Stimulated activated CD8-positive, alpha-beta memory T cell treated with anti-CD3 and anti-CD28 coated beads, Interleukin-7, amount 100 ng/mL, for 48 hours (primary cell): ENCODE results near the gene PLEKHB1.

Experiments used
- DNase-seq, 2 donors: peaks; one replicate each; pipeline ENCODE4 v3.0.0-alpha.2; 2020; ENCODE audit warnings: low read depth in 1 of 2; ENCODE audit errors: extremely low read depth in 1 of 2

PLEKHB1 gene

DNA sequence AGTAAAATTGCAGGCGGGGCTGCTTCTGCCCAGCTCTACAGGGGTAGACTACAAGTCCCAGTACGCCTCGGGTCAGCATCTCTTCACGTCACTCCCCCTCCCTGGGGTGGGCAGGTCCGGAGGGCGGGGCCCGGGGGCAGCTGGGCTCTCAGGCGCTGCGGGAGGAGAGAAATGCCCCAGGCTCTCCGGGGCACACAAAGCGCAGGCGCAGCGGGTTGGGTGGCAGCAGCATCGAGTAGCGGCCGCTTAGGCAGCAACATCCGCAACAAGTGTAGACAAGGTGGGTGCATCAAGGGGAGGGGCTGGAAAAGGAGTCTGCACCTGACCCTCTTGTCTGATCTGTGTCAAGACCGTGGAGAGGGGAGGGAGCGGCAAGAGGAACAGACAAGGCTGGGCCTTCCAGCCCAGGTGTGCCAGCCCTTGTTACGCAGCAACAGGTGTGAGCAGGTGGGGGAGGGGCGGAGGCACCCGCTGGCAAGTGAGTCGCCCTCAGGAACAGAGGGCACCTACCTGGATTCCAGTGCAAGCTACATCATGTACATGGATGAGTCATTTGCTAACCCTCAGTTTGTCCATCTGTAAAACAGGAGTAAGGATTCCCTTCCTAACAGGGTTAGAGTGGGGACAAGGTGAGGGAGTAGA is 1.2 kb downstream of the PLEKHB1 start:
- peak; percentile 82 to 93 for DNase-seq

DNA sequence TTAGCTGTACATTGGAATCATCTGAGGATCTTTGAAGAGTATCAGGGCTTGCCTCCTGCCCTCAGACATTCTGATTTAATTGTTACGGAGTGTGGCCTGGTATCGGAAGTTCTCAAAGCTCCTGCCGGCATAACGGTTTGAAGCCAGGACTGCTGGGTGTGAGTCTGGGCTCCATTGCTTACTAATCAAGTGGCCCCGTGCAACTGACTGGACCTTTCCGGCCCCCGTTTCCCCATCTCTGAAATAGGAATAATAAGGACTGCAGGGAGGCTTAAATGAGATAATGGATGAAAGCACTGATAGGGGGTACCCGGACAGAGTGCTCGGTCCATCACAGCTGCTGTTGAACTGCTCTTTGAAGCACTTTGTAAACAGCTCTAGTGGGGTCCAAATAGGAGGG is 1.7 kb downstream of the PLEKHB1 start:
- DNase-seq: no peak

DNA sequence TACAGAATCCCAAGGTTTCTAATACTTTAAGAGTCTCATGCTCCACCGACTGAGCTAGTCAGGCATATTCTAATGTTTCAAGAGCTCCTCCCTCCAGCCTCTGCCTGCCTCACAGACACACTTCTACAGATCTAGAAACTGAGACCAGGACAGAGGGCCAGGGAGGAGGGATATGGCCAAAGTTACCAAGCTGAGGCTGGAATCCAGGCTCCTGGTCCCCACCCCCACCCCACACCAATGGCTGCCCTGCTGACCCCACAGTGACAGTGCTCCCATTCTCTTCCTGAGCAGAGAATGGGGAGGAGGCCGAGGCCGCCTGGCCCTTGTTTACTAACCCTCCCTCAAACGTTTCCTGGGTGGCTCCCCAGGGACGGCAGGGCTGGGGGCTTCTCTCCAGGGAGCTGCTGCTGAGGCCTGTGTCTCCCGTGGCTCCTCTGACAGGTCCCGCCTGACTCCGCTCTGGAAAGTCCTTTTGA is 2.2 kb downstream of the PLEKHB1 start:
- no peak for DNase-seq

DNA sequence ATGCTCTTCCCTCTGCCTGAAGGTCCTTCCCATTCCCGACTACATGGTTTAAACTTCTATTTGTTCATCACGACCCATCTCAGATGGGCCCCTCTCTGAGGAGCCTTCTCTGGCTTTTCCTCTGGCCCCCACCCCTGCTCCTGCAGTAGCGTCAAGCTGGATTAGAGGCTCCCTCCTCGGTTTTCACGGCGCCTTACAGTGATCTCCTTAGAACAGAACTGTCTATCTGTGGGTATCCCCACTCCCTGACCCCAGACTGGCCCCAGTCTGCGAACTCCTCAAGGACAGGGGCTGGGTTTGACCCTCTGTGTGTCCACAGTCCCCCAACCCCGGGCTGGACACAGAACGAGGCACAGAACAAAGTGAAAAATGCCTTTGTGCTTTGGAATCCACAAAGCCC is 2.8 kb downstream of the PLEKHB1 start:
- no peak for DNase-seq

DNA sequence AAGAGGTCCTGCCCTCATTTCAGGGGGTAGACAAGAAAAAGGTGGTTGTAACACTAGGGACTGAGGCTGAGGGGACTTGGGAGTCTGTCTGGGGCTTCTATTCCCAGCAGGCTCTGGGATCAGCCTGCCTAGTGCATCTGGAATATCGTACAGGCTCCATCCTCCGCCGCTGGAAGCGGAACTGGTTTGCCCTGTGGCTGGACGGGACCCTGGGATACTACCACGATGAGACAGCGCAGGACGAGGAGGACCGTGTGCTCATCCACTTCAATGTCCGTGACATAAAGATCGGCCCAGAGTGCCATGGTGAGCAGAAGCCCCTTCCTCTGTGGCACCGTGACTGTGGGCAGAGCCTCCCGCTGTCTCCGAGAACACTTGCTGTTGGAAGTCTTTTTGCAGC is 4.0 kb downstream of the PLEKHB1 start:
- no peak for DNase-seq

DNA sequence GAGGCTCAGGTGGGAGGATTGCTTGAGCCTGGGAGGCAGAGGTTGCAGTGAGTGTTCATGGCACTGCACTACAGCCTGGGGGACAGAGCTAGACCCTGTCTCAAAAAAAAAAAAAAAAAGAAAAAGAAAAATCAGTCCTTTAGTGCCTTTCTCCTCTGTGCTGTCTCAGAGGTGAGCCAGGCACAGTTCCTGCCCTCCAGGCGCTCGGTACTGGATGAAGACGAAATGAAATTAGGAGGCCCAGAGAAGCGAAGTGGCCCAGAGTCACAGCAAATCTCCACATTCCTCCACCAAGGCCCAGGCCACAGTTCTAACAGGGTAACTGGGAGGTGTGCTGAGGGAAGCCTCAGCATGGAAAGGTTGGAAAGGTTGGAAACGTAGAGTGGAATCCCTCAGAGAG is 4.9 kb downstream of the PLEKHB1 start:
- DNase-seq: no peak

DNA sequence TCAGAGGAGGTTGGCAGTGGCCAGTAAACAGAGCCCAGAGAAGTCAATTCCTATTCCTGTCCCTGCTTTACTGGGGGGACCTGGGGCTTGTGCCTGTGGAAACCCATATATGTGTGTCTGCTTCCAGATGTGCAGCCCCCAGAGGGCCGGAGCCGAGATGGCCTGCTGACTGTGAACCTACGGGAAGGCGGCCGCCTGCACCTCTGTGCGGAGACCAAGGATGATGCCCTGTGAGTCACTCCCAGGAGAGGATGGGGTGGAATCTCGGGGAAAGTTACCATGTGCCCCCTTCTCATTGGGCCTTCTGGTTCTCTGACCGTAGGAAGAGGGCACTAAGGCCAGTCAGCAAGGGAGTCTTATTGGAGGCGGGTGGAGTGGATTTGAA is 5.3 kb downstream of the PLEKHB1 start:
- DNase-seq: no peak

DNA sequence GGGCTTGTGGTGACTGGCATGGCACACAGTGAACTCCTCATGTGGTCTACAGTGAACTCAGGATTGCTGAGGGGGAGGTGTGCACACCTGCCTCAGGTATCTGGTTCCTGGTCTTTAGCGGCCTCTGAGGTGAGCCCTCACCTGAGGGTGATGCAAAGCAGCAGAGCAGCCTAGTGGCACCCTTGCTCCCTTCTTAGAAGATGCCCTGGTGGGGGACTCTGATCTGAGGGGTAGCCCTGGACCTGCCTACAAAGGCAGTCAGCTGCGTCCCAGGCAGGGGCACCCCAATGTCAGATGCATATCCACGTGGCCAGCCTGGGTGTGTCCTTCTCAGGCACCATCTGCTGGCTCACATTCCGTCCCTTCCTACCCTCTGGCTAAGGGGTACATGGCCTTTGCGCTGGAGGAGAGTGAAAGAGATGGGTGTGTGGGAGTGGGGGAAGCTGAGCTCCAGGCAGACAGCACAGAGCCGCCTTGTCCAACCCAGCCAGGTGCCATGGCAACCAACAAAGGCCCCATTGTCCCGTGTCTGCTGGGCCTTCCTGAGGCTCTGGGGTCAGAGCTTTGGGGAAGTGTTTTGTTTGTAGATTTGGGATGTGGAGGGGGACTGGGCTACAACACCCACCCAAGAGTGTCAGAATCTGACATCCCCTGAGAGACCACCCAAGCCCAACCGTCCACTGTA is 5.8 kb downstream of the PLEKHB1 start:
- DNase-seq: no peak

DNA sequence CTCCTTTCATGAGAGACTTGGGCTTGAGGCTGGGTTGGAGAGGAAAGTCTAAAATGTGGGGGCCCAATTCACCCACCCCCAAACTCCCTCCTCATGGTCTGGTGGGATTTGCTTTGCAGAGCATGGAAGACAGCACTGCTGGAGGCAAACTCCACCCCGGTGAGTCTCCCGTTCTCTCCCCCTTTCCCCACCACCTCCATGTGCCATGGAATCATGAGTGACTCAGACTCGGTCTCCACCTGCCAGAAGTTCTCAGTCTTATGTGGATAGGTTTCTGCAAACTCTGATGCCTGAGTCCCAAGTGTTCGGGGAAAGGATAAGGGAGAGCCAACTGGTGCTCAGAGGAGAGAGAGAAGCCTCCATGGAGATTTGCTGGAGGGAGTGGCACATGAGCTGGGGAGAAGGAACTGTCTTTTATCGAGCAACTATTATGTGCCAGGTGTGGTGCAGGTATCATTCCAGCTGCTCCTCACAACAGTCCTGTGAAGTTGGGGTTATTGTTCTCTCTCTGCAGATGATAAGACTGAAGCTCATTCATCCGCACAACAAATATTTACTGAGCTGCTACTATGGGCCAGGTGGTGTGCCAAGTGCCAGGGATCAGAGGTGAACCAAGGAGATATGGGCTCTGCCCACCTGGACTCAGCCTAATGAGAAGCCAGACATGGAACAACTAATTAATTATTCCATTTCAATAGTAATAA is 6.6 kb downstream of the PLEKHB1 start:
- DNase-seq: no peak

DNA sequence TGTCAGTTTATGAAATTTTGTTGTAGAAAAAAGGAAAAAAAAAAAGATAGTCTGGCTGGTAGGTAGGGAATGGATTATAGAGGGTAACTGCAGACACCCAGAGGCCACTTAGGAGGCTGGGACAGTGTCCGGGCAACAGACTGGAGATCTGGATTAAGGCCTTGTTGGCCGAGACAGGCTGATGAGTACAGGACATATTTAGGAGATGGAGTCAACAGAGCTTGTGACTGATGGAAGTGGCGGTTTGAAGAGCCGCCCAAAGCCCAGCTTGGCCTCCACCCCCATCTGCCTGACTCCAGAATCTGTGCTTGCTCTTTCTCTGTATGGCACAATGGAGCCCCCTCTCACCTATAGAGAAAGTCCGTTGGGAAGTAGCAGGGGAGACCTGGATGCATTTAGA is 7.6 kb downstream of the PLEKHB1 start:
- no peak for DNase-seq

DNA sequence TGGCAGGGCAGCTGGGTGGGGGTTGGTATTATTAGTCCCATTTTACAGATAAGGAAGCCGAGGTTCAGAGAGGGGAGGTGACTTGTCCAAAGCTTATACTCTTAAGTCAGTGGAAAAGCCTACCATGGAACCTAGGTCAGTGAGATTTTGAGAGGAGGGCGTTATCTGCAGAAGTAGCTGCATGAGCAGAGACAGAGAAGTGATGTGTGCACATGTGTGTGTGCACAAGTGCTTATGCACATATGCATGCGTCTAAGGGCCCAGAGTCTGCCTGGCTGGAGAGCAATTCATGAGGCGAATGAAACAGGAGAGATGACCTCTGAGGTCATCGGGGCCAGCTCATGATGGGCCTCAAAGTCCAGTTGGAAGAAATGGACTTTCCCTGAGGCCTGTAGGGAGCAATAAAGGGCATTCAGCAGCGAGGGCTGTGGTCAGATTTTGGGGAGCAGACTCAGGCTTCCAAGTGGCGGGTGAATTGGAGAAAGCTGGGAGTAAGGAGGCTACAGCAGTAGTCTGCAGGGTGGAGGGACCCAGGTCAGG is 8.2 kb downstream of the PLEKHB1 start:
- DNase-seq: no peak

DNA sequence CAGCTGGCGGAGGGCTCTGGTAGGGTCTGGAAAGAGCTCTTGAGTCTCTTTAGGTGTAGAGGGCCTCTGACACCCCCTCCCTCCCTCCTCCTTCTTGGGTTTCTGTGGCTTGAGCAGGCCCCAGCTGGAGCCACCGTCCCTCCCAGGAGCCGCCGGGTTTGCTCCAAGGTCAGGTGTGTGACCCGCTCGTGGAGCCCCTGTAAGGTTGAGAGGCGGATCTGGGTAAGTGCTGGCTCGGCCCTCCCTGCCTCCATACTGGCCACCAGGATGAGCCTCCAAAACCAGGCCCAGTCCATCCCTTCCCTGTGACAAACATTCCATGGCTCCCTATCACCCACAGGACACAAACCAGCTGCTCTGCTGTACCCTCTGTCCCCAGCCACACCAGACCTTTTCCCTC is 9.3 kb downstream of the PLEKHB1 start:
- no peak for DNase-seq

DNA sequence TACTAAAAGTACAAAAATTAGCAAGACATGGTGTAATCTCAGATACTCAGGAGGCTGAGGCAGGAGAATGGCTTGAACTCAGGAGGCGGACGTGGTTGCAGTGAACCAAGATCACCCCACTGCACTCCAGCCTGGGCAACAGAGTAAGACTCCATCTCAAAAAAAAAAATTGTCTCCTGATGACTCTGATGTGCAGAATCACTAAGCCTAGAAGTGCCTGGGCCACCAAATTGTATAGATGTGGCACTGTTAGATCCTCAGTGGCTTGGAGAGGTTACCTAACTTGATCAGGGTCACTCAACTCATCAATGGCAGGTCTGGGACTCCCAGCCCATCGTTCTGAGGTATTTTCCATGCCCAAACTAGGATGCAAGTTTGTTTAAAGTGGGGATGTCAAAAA is 10.6 kb downstream of the PLEKHB1 start:
- no peak for DNase-seq

DNA sequence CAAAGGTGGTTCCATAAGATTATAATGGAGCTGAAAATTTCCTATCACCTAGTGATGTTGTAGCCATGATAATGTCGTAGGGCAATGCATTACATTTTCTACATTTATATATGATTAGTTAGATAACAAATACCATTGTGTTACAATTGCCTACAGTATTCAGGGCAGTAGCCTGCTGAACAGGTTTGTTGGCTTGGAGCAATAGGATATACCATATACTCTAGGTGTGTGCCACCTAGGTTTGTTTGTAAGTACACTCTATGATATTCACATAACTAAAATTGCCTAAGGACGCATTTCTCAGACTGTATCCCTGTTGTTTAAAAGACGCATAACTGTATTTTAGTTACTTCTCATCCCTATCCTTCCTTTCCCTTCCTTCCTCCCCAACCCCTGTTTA is 13.6 kb downstream of the PLEKHB1 start:
- no peak for DNase-seq

DNA sequence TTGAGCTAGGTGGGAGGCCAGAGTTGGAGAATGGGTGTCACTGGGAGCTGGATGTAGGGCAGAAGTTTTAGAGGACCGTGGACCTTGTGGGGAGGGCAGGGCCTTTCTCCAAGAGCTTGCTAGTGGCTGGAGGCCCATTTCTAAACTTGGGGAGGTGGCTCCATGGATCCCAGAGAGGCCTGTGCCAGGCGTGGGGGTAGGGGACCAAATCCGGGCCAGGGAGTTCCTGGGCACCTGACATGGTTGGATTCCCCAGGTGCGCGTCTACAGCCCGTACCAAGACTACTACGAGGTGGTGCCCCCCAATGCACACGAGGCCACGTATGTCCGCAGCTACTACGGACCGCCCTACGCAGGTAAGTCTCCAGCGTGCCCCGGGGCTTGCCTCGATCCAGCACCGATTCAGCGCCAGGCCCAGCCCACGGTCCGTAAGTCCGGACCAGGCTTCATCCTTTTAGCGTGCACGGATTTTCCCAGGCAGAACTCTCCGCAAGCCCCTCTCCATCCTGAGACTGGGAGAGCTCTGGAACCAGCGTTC is 14.2 kb downstream of the PLEKHB1 start:
- no peak for DNase-seq

DNA sequence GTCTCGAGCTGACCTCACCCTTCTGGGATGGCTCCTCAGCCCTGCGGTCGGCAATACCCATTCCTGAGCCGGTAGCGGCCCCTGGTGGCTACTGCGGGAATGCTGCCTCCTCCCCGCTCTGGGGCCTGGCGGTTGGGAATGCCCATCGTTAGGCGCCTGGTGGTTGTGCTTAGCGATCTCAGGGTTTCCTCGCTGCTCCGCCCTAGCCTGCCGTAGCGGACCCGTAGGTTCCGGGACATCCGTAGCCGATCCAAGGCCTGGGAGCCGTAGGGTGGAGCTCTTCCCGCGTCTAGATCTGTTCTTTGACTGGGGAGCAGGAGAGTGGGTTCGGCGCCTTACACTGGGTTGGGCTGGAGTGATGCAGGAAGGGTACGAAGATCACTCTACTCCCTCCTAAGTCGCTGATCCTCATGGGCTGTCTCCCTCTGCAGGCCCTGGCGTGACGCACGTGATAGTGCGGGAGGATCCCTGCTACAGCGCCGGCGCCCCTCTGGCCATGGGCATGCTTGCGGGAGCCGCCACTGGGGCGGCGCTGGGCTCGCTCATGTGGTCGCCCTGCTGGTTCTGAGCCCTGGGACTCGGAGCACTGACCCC is 14.8 kb downstream of the PLEKHB1 start:
- DNase-seq: peak; percentile 64 to 65

DNA sequence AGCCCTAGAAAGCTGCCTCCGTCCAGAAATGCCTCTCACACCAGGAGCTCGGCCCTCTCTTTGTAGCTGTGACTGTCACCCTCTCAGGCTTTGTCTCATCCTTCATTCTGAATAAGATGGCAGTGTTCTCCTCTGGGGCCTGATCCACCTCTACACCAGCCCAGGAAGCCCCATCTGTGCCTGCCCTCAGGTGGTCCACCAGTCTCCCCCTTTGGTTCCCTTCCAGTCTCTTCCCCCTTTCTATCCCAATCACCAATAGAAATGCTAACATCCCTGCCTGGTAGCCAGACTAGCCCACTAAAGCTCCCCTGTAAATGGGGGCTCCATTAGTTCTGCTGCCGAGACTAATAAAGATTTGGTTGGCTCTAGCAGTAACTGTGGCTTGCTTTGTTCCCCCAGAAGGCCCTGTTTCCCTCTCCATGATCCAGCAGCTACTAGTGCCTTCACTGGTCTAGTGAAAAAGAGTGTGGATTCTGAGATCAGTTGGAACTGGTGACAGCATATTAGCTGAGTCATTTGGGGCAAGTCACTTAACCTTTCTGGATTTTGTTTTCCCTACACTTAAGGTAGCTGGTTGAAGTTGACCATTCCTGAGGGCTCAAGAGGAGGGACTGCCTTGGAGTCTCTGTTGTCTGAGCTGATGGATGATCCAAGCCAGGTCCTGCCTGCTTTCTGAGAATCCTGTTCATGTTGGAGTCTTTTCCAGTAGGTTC is 16.2 kb downstream of the PLEKHB1 start:
- no peak for DNase-seq

DNA sequence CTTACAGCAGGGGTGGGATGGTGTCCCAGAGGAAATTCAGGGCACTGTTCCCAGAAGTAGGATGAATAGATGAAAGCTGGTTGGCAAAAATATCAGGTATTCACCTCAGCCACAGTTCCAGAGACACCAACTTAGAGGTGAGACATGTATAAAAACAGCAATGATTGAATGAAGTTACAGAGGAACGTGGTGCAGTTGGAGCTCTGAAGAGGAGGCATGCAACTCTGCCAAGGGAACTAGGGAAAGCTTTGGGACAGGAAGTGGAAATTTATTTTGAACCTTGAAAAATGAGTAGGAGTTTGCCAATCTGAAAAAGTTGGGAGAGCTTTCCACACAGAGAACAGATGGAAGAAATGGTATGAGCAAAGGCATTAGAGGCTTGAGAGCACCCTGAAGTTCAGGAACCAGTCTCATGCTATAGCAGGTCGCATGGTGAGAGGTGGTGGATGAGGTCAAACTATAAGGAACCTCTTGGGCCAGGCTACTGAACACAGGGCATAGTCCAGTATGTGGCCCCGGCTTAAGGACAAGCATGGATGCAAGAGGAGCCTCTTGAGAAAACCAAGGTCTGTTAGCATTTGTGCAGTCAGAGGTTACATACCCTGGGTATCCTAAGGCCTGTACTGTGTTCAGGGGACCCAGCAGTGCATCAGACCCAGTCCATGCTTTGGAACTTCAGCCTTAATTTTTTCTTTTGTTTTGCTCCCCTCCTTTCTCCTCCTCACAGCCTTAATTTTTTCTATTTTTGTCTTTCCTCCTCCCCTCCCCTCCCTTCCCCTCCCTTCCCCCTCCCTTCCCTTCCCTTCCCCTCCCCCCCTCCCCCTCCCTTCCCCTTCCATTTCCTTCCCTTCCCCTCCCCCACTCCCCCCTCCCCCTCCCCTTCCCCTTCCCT is 17.5 kb downstream of the PLEKHB1 start:
- no peak for DNase-seq

DNA sequence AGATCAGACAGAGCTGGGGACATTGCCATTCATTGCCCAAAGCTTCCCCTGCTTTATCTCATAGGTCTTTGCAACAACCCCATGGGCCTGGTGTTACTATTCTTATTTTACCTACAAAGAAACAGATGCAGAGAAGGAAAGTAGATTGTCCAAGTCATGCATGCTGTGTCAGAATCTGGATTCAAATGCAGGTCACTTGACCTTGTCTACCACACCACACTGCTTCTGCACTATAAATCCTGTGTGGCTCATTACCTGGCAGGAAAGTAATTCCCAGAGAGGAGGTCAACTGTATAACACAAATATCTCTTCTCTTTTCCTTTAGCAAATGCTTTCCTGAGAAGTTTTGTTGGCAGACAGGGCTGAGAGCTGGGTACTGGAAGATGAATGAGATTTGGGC is 18.5 kb downstream of the PLEKHB1 start:
- no peak for DNase-seq

DNA sequence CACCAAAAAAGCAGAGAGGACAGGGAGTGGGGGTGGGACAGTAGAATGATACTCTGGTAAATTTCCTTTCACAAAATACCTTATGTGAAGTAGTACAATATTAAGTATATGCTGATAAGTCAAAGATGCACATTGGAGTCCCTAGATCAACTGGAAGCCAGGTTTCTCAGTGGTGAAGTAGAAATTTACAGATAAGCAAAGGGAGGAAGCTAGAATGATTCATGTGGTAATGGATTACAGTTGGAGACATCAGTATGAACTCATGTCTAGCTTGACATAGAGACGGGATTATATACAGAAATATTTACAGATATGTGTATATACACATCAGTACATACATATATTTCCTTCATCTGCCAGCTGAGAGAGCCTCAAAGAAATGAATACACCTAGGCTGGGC is 21.5 kb downstream of the PLEKHB1 start:
- DNase-seq: no peak
